ENCODE data around the gene PIGU. TPM values are rescaled to one million over a fixed set of nuclear protein-coding genes. Genes with fewer than 3 reads are reported as not detected.

The PIGU gene
- total RNA-seq, result 10 to 100 TPM; 13.8 to 15.7 TPM

GRCh38 chr20:34676642-34677373, at the start of gene PIGU:
PIGU (minus strand) TSS chr20:34677092; CDS start chr20:34677085, 7 bp downstream.

GRCh38 chr20:34704177-34705007, 27.5 kb upstream of the PIGU start, which contains the start of gene TP53INP2:
TP53INP2 (plus strand) TSS chr20:34704344; CDS start chr20:34708740, 4,396 bp downstream.

GRCh38 chr20:34558320-34559218, 118.3 kb downstream of the PIGU start, which contains the start of gene MAP1LC3A:
MAP1LC3A (plus strand) TSS chr20:34558718; CDS start chr20:34558869, 151 bp downstream.

DNA sequence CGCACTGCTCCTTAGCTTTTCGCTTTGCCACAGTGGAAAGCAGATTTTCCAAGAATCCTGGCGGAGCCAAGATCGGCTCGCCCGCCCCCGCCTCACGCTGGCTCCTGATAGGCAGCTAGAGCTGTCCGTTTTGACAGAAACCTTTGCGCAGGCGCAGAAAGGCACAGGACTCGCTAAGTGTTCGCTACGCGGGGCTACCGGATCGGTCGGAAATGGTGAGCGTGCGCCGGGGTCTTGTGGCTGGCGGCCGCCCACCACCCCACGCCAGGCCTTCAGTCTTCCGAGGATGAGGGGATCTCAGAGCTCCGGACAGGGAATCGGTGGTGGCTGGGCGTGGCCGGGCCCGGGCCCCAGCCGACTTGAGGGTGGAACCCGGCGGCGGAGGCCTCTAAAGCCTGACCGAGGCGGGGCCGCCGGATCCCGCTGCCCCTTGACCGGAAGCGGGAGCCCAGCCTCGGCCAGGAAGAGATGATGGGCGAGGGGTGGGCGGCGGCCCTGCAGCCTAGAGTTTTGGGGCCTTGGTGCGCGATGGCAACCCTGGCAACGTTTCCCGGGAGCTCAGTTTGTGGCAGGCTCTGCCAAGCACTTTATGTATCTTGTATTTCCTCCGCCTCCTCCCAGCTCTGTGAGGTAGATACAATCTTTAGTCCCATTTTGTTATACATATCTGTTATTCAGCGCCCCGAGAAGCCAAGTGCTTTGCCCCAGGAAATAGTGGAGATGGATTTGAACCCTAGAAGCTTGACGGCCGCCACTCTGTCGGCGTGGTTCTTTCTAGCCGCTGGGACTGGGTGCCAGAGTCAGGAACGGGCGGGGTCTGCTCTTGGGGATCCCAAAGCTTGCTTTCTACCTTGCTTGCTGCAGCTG, 160.4 kb downstream of the PIGU start, which contains the start of gene DYNLRB1:
Gene DYNLRB1 (plus strand): TSS at position 176 of the 867 bp plus-strand sequence. CDS start 37 bp downstream, at position 213.

Small RNA genes lying within 50 kb of the gene (small RNA-seq; reads per million reads assigned to genes)
- gene AL118520.1 (0 to 0.56 reads per million in 2 donors), gene RF00019 (0 reads per million in 2 donors)

Other genes starting within 250 kb of the PIGU start
- gene DYNLRB1, start 160.7 kb downstream of the PIGU start, total RNA-seq, result 100 to 1,000 TPM in 1 of 2 donors, 10 to 100 TPM in 1; 82.9 to 100 TPM
- gene MAP1LC3A, start 118.4 kb downstream of the PIGU start, total RNA-seq, result 10 to 100 TPM in 1 of 2 donors, 1 to 10 TPM in 1; 6.0 to 22.4 TPM
- gene TP53INP2, start 27.3 kb upstream of the PIGU start, total RNA-seq, result 1 to 10 TPM; 3.0 to 8.9 TPM
- 1 to 10 TPM; 8.6 to 10.0 TPM for gene NCOA6, start 148.6 kb upstream of the PIGU start, total RNA-seq
- 1 to 10 TPM; 8.0 to 8.9 TPM for gene GGT7, start 195.8 kb upstream of the PIGU start, total RNA-seq
- gene ACSS2, start 199.5 kb upstream of the PIGU start, total RNA-seq, result 10 to 100 TPM; 36.6 to 48.2 TPM